Pancreas (tissue), 10 donors: ENCODE results near the gene HPN. TPM values are rescaled to one million over a fixed set of nuclear protein-coding genes. Genes with fewer than 3 reads are reported as not detected.
A peak's percentile ranks its signal among the peaks of the same experiment; 100 is the strongest.

Experiments
- ATAC-seq, 4 donors: fragments of 200-7000 bp; cut with Tn5 transposase; one replicate each; pipeline versions ENCODE4 v1.8.0 to v1.9.1; 2020; ENCODE audit warnings: mild to moderate bottlenecking in 4 of 4, moderate library complexity in 4 of 4
- DNase-seq, 6 donors: peaks; one replicate each; pipeline ENCODE4 v3.0.0-alpha.2; 2020
- FAIRE-seq: peaks from 2 replicates; lab custom pipeline; 2012; peaks lifted over from hg19 to GRCh38; lab: Jason Lieb, UNC
- H3K27ac ChIP-seq, 4 donors: fragments of 200-600 bp; sonication (generic); 1 replicate in 3 of 4; 2 replicates in 1 of 4; pipeline versions ENCODE4 v1.5.0 to v1.8.0; 2020
- H3K27me3 ChIP-seq, 4 donors: fragments of 200-600 bp; one replicate each; pipeline ENCODE4 v1.8.0; 2021
- H3K36me3 ChIP-seq, 3 donors: fragments of 200-600 bp; sonication (generic) in 1 of 3; one replicate each; pipeline versions ENCODE4 v1.5.0 to v1.8.0; 2020 to 2021
- H3K4me1 ChIP-seq, 3 donors: fragments of 200-600 bp; one replicate each; pipeline ENCODE4 v1.8.0; 2021
- H3K4me3 ChIP-seq, 4 donors: fragments of 200-600 bp; sonication (generic) in 2 of 4; one replicate each; pipeline versions ENCODE4 v1.5.0 to v1.8.0; 2020 to 2021
- H3K9me3 ChIP-seq, 4 donors: fragments of 200-600 bp; one replicate each; pipeline ENCODE4 v1.8.0; 2021
- CTCF ChIP-seq, 4 donors: fragments of 200-600 bp; sonication (generic) in 3 of 4; IDR thresholded peaks; one replicate each; pipeline versions ENCODE4 v1.5.0 to v1.8.0; 2021; ENCODE audit warnings: antibody characterized with exemption in 4 of 4
- WGBS, 2 donors: extraction: QIAGEN DNeasy Blood & Tissue Kit; methylation state at CpG; one replicate each; pipeline ENCODE4 v1.1.7; 2013; 5-methylcytosine and 5-hydroxymethylcytosine counted together
- intact Hi-C, 3 donors: fragments of 100-400 bp; cut with DNase I; formaldehyde crosslinking; loops; one replicate each; pipeline versions ENCODE4 v1.11.1 to v1.14.2; 2022
- polyA plus RNA-seq, 2 donors: library from polyadenylated mRNA; stranded (reverse); fragments of 200-250 nt; gene quantifications; one replicate each; pipeline ENCODE4 v1.2.3, GENCODE V29; 2013
- total RNA-seq, 6 donors: library from RNA; stranded (reverse); fragmentation: NEBNext Ultra II Directional in 4 of 6; extraction: Animal tissue kit (Norgen Biotek cat#: 25700) in 4 of 6; gene quantifications; one replicate each; pipeline versions ENCODE4 v1.2.1 to v1.2.4, GENCODE V29; 2021 to 2023
- donor health status: healthy with polysubstance abuse.
- donor health status: DM: no; HTN: no; CAD: no; lungs with moderate emphysema.
- donor health status: DM: no; HTN: no; CAD: no.
- donor health status: control.
- donor health status: control.
- donor health status: Bipolar disorder and iron deficiency.
- donor health status: DM: yes; HTN: yes; CAD: no.
- donor health status: DM: no; HTN: no; CAD: no.
- donor health status: DM: no; HTN: no; CAD: no.
- donor health status: DM: yes; HTN: yes; CAD: no.

The HPN gene
- total and polyA plus RNA-seq, 8 donors, result 93.0 to 238 (median 124) TPM

GRCh38 chr19:35069696-35070095, 28.2 kb downstream of the HPN start:
- ATAC-seq (no peak), FAIRE-seq (no peak), DNase-seq (no peak)
- no peak for TF ChIP-seq CTCF (IDR thresholded peaks at IDR 0.05)
- no peaks in the 10 kb centered on the region for H3K9me3 ChIP-seq
- H3K36me3 ChIP-seq, result no peaks in the 10 kb centered on the region
- H3K4me1 ChIP-seq, result no peaks in the 10 kb centered on the region
- H3K4me3 ChIP-seq, result no peak overlapping the region
- no peak overlapping the region for H3K27ac ChIP-seq
- 91 to 94% methylated on average over 1 of the region's 1 CpG for WGBS, 2 donors
- intact Hi-C loops, result loop anchor here in 2 of 3 donors (5.0 to 10.0 kb wide), 2 partner anchors 63 to 65 kb away; partner anchors contain the start of genes FXYD1 (in 1 of the 2) and LGI4 (in 1 of the 2)
- H3K27me3 ChIP-seq, result no peaks in the 10 kb centered on the region

GRCh38 chr19:35070471-35070870, 28.9 kb downstream of the HPN start:
- ATAC-seq (no peak), FAIRE-seq (no peak), DNase-seq (no peak)
- Histone ChIP-seq H3K36me3 (no peaks in the 10 kb centered on the region), H3K27me3 (no peaks in the 10 kb centered on the region), H3K4me1 (no peaks in the 10 kb centered on the region), H3K9me3 (no peaks in the 10 kb centered on the region), H3K27ac (no peak overlapping the region), H3K4me3 (no peak overlapping the region)
- intact Hi-C loops, result no loop called here
- TF ChIP-seq CTCF (IDR thresholded peaks at IDR 0.05), result no peak
- WGBS, 2 donors, result 79 to 86% methylated on average over 3 of the region's 3 CpGs

GRCh38 chr19:35073516-35073915, 32.0 kb downstream of the HPN start:
- Histone ChIP-seq H3K27ac (no peak overlapping the region), H3K4me1 (no peaks in the 10 kb centered on the region), H3K36me3 (no peaks in the 10 kb centered on the region), H3K9me3 (no peaks in the 10 kb centered on the region), H3K27me3 (no peaks in the 10 kb centered on the region), H3K4me3 (no peak overlapping the region)
- intact Hi-C loops, result no loop called here
- no peak for TF ChIP-seq CTCF (IDR thresholded peaks at IDR 0.05)
- WGBS, 2 donors, result 68 to 80% methylated on average over 10 of the region's 10 CpGs
- no peak for ATAC-seq
- DNase-seq, result no peak
- FAIRE-seq, result no peak

GRCh38 chr19:35073941-35074340, 32.4 kb downstream of the HPN start:
- ATAC-seq (no peak), FAIRE-seq (no peak), DNase-seq (peak in 1 of 6 donors; percentile 65)
- WGBS, 2 donors, result 70 to 79% methylated on average over 8 of the region's 8 CpGs
- Histone ChIP-seq H3K27me3 (no peaks in the 10 kb centered on the region), H3K4me3 (no peak overlapping the region), H3K9me3 (no peaks in the 10 kb centered on the region), H3K4me1 (no peaks in the 10 kb centered on the region), H3K27ac (no peak overlapping the region), H3K36me3 (no peaks in the 10 kb centered on the region)
- no peak for TF ChIP-seq CTCF (IDR thresholded peaks at IDR 0.05)
- intact Hi-C loops, result no loop called here

GRCh38 chr19:35074426-35075201, 33.1 kb downstream of the HPN start:
- no peak overlapping the region for H3K4me3 ChIP-seq
- DNase-seq, result no peak
- no peak overlapping the region for H3K27ac ChIP-seq
- intact Hi-C loops, result no loop called here
- 84 to 87% methylated on average over 21 of the region's 21 CpGs for WGBS, 2 donors
- H3K9me3 ChIP-seq, result no peaks in the 10 kb centered on the region
- no peaks in the 10 kb centered on the region for H3K27me3 ChIP-seq
- no peaks in the 10 kb centered on the region for H3K36me3 ChIP-seq
- no peaks in the 10 kb centered on the region for H3K4me1 ChIP-seq
- no peak for TF ChIP-seq CTCF (IDR thresholded peaks at IDR 0.05)
- ATAC-seq, result no peak
- no peak for FAIRE-seq
